H1 (cell line): Measurements from ENCODE around the gene TRIM10. TPM values are rescaled to one million over a fixed set of nuclear protein-coding genes. Genes with fewer than 3 reads are reported as not detected.

Experiments used
- HDAC6 ChIP-seq: IDR thresholded peaks from one replicate; pipeline ENCODE4 v1.7.1; 2012; ENCODE audit warnings: low read depth, mild to moderate bottlenecking, inconsistent platforms, low read length, moderate library complexity
- PHF8 ChIP-seq: fragments of 200-600 bp; sonication (generic); conservative IDR thresholded peaks from 2 replicates; pipeline ENCODE4 v1.7.1; 2012; ENCODE audit warnings: low read depth, mild to moderate bottlenecking, inconsistent platforms, low read length, moderate library complexity
- RBBP5 ChIP-seq: IDR thresholded peaks from 2 replicates; pipeline ENCODE4 v1.7.1; 2012; ENCODE audit warnings: low read depth, mild to moderate bottlenecking, inconsistent platforms, low read length, moderate library complexity, borderline replicate concordance
- SUZ12 ChIP-seq: fragments of 200-600 bp; sonication (generic); IDR thresholded peaks from 2 replicates; pipeline ENCODE4 v1.6.1; 2012; ENCODE audit warnings: mild to moderate bottlenecking, inconsistent platforms, low read length, moderate library complexity, mixed read lengths
- polyA plus RNA-seq, 7 experiments: library from polyadenylated mRNA; depleted of rRNA in 3 of 7; stranded (reverse) in 5 of 7; unstranded in 2 of 7; fragments of >200 nt in 5 of 7; fragments of 200-250 nt in 2 of 7; gene quantifications; 1 replicate in 5 of 7; 2 replicates in 1 of 7; 4 replicates in 1 of 7; pipeline versions ENCODE4 v1.2.1 to v1.2.3, GENCODE V29; 2011 to 2013; ENCODE audit warnings: missing spikeins in 2 of 7, mixed read lengths in 2 of 7
- total RNA-seq: library from RNA; stranded (reverse); fragmentation: NEBNext Ultra II Directional; extraction: Animal tissue kit (Norgen Biotek cat#: 25700); gene quantifications from 2 replicates; pipeline ENCODE4 v1.2.1, GENCODE V29; 2021
- TF ChIP-seq, protein P1 (sequence below), 3 experiments: IDR thresholded peaks; 1 replicate in 2 of 3; 2 replicates in 1 of 3; pipeline versions ENCODE4 v1.5.1 to v1.6.1; 2011; ENCODE audit warnings: low read length in 3 of 3, mild to moderate bottlenecking in 3 of 3, inconsistent platforms in 2 of 3, low read depth in 1 of 3, moderate library complexity in 1 of 3; ENCODE audit not compliant: insufficient read depth in 1 of 3; ENCODE audit errors: control extremely low read depth in 1 of 3
- TF ChIP-seq, protein P2 (sequence below): fragments of 300-600 bp; sonication (generic); IDR thresholded peaks from 2 replicates; pipeline ENCODE4 v1.7.1; 2012; ENCODE audit warnings: low read length, moderate library complexity, mild to moderate bottlenecking, inconsistent platforms; ENCODE audit not compliant: insufficient replicate concordance

Gene TRIM10
- total and polyA plus RNA-seq, 2 of the 8 experiments (the other 6 are each of a cell fraction or from before 2014, with no cell fraction given), result 0.06 TPM; not detected in 1

GRCh38 chr6:30127238-30128093 is 33.5 kb downstream of the TRIM10 start (continued):
- TF ChIP-seq, protein P1, sequence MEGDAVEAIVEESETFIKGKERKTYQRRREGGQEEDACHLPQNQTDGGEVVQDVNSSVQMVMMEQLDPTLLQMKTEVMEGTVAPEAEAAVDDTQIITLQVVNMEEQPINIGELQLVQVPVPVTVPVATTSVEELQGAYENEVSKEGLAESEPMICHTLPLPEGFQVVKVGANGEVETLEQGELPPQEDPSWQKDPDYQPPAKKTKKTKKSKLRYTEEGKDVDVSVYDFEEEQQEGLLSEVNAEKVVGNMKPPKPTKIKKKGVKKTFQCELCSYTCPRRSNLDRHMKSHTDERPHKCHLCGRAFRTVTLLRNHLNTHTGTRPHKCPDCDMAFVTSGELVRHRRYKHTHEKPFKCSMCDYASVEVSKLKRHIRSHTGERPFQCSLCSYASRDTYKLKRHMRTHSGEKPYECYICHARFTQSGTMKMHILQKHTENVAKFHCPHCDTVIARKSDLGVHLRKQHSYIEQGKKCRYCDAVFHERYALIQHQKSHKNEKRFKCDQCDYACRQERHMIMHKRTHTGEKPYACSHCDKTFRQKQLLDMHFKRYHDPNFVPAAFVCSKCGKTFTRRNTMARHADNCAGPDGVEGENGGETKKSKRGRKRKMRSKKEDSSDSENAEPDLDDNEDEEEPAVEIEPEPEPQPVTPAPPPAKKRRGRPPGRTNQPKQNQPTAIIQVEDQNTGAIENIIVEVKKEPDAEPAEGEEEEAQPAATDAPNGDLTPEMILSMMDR (IDR thresholded peaks at IDR 0.05; ENCODE audit: control extremely low read depth in 1 of 3, insufficient read depth in 1 of 3, low read depth in 1 of 3, low read length in 3 of 3), result no peak
- 0 out of 2 replicates have a peak, but pooled peaks have one; percentile 64 for TF ChIP-seq RBBP5
- TF ChIP-seq SUZ12, result peak; percentile 54
- no peak for TF ChIP-seq PHF8
- TF ChIP-seq, protein P2, sequence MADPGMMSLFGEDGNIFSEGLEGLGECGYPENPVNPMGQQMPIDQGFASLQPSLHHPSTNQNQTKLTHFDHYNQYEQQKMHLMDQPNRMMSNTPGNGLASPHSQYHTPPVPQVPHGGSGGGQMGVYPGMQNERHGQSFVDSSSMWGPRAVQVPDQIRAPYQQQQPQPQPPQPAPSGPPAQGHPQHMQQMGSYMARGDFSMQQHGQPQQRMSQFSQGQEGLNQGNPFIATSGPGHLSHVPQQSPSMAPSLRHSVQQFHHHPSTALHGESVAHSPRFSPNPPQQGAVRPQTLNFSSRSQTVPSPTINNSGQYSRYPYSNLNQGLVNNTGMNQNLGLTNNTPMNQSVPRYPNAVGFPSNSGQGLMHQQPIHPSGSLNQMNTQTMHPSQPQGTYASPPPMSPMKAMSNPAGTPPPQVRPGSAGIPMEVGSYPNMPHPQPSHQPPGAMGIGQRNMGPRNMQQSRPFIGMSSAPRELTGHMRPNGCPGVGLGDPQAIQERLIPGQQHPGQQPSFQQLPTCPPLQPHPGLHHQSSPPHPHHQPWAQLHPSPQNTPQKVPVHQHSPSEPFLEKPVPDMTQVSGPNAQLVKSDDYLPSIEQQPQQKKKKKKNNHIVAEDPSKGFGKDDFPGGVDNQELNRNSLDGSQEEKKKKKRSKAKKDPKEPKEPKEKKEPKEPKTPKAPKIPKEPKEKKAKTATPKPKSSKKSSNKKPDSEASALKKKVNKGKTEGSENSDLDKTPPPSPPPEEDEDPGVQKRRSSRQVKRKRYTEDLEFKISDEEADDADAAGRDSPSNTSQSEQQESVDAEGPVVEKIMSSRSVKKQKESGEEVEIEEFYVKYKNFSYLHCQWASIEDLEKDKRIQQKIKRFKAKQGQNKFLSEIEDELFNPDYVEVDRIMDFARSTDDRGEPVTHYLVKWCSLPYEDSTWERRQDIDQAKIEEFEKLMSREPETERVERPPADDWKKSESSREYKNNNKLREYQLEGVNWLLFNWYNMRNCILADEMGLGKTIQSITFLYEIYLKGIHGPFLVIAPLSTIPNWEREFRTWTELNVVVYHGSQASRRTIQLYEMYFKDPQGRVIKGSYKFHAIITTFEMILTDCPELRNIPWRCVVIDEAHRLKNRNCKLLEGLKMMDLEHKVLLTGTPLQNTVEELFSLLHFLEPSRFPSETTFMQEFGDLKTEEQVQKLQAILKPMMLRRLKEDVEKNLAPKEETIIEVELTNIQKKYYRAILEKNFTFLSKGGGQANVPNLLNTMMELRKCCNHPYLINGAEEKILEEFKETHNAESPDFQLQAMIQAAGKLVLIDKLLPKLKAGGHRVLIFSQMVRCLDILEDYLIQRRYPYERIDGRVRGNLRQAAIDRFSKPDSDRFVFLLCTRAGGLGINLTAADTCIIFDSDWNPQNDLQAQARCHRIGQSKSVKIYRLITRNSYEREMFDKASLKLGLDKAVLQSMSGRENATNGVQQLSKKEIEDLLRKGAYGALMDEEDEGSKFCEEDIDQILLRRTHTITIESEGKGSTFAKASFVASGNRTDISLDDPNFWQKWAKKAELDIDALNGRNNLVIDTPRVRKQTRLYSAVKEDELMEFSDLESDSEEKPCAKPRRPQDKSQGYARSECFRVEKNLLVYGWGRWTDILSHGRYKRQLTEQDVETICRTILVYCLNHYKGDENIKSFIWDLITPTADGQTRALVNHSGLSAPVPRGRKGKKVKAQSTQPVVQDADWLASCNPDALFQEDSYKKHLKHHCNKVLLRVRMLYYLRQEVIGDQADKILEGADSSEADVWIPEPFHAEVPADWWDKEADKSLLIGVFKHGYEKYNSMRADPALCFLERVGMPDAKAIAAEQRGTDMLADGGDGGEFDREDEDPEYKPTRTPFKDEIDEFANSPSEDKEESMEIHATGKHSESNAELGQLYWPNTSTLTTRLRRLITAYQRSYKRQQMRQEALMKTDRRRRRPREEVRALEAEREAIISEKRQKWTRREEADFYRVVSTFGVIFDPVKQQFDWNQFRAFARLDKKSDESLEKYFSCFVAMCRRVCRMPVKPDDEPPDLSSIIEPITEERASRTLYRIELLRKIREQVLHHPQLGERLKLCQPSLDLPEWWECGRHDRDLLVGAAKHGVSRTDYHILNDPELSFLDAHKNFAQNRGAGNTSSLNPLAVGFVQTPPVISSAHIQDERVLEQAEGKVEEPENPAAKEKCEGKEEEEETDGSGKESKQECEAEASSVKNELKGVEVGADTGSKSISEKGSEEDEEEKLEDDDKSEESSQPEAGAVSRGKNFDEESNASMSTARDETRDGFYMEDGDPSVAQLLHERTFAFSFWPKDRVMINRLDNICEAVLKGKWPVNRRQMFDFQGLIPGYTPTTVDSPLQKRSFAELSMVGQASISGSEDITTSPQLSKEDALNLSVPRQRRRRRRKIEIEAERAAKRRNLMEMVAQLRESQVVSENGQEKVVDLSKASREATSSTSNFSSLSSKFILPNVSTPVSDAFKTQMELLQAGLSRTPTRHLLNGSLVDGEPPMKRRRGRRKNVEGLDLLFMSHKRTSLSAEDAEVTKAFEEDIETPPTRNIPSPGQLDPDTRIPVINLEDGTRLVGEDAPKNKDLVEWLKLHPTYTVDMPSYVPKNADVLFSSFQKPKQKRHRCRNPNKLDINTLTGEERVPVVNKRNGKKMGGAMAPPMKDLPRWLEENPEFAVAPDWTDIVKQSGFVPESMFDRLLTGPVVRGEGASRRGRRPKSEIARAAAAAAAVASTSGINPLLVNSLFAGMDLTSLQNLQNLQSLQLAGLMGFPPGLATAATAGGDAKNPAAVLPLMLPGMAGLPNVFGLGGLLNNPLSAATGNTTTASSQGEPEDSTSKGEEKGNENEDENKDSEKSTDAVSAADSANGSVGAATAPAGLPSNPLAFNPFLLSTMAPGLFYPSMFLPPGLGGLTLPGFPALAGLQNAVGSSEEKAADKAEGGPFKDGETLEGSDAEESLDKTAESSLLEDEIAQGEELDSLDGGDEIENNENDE, result no peak
- no peak for TF ChIP-seq HDAC6
